Inferior parietal cortex (tissue), 1 donor: ENCODE results near the gene MSL3B.

Experiments used
- DNase-seq: peaks from one replicate; pipeline ENCODE4 v3.0.0-alpha.2; 2016; ENCODE audit errors: extremely low spot score

The MSL3B gene

DNA sequence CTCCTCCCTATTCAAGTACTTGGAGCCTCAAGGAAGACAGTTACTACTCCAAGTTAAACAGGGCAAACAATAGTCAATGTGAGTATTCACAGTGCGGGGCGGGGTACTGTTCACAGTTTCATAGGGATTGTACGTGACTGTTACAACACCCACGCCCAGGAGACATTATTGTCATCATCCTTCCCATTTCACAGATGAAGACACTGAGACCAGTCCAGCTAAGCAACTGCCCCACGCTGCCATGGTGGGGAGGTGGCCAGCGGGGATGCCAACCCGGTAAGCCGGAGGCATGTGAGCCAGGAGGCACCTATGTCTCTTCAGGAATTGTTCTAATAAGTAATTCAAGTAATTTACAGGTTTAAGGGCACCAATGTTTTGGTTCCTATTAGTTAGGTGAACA is 14.8 kb downstream of the MSL3B start:
- DNase-seq: no peak

DNA sequence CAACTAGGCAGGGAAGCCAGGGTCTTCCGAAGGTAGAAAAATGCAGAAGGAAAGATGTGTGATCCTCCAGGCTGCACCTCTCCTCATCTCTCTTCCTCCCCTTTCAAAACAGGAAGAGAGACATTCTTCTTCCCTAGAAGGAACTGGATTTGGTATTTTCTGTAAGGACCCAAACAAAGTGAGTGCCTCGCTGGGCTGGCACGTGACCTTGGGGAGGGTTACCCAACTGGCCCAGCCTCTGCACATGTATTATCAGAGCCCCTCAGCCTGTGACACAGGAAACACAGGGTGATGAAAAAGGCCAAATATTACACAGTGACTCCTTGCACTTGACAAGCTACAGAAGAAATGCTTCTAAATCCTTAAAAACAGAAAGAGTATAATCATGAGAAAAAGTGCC is 16.1 kb downstream of the MSL3B start:
- DNase-seq: no peak

DNA sequence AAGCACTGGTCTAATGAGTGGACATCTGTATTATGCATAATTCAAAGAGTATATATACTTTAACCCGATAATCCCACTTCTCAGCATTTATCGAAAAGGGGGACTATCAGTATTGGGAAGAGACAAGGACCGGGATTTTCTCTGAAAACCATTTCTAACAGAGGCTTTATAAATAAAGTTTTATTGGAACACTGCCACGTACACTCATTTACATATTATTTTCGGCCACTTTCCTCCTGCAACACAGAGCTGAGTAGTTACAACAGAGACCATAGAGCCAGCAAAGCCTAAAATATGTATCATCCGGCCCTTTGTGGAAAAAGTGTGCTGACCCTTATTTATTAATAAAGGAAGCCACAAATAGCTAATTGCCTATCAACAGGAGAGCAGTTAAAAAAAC is 17.0 kb downstream of the MSL3B start:
- no peak for DNase-seq

DNA sequence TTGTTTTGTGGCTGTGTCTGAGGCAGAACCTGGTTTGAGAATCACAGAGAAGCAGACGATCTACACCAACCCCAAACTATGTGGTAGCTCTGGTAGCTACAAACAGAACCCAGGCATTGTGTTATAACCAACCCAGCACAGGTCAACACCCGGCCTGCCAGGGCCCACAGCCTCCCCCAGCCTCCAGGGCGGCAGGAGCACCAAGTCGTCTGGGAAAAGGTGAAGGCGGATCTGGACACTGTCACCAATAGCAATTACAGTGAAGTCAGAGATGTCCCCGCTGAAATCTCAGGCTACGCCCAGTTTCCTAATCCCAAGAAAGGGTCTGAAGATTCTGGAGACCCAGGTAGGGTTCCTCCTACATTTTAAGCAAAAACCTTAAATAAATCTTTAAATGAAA is 17.4 kb downstream of the MSL3B start:
- DNase-seq: no peak

DNA sequence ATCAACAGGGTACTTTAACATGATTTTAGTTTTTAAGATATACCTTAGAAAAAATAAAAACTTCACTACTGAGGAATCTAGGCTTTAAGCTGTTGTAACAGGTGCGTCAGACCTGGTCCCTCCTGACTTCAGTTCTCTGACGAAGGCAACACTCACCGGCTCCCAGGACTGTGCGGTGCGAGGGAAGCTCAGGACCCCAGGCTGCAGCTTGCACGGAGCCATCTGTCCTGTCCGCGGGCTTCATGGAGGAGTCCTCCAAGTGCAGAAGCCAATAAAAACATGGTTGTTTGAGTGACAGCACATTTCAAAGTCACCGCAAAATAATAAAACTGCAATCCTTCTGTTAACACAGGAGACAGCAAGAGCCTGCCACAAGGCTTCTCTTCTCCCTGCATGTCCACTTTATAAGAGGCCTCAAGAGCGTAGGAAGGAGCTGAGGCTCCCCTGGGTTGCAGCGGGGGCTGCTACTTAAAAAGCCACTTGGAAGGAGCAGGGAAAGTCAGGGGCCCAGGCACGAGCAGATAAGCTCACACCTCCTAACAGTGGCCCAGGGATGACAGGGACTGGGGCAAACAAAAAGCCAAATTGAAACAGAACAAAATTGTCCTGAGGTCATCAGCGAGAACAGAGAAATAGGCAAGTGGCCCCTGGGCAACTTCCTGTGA is 18.4 kb downstream of the MSL3B start:
- DNase-seq: no peak

DNA sequence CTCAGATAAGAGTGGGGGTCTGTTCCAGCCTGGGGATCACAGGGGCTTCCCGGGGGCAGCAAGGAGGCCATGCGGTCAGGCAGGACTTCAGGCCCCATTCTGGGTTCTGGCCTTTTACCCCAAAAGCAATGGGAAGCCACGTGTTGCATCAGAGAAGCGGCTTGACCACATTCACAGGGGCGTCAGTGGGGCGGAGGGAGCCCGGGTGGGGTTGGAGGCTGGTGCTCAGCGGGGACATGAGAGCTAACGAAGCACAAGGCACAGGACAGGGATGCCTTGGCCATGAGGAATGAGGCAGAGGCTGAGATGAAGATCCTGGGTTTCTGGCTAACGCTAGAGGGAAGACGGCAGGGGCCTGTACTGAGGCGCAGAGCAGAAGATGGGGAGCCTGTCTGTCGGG is 19.9 kb downstream of the MSL3B start:
- DNase-seq: no peak

DNA sequence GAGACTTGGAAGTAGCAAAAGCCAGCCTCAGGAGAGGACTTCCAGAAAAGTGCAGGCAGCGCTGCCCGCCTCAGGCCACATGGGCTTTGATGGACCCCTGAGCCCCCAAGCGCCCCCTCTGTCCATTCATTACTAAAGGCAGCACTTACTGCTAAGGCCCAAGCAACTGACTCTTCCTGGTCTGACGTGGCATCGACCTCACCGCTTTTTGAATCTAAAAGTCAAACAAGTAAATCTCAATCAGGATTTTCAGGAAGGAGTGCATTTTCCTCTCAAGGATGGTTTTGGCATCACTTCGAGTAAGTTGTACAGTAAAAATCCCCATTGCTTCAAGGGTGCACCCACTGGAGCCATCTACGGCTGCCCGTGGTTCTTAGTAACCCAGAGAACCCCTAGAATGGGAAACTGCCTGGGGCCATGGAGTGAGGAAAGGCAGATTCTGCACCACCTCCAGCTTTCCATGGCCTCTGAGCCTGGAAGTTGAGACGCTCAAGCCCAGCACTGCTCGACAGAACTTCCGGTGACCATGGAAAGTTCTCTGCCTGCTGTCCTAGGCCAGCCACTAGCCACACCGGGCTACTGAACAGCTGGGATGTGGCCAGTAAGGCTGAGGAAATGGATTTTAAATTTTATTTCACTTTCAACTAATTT is 20.8 kb downstream of the MSL3B start:
- no peak for DNase-seq

DNA sequence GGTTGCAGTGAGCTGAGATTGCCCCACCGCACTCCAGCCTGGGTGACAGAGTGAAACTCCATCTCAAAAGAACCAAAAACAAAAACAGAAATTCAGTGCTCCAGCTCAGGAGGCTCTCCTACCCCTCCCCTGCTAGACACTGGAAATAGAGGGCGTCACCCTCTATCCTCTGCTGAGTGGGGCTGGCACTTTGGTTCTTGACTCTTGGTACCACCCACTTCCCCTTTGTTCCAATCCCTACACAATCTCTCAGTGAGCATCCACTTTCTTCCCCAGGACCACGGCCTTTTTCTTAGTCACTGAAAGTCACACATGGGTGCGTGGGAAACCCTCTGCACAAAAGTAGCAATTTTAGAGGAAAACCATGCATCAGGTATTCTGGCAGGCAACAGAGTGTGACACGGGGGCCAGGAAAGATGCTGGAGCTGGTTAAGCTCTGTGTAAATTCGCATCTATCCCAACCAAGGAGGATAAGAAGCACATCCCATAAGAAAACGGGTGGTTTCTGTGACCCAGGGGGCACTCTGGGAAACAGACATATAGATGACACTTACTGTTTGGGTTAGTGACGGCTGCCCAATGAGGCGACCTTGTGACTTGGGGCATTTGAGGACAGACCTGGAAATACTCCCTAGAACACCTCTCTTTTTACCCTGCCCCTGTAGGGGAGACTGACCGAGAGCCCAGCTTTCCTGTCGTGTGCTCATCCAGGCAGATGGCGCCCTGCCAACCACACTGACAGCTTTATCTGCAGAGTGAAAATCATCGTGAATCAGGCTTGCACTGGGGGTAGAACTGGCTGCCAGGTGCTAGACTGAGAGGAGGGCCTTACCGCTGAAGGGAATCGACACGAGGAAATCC is 21.6 kb downstream of the MSL3B start:
- DNase-seq: no peak

DNA sequence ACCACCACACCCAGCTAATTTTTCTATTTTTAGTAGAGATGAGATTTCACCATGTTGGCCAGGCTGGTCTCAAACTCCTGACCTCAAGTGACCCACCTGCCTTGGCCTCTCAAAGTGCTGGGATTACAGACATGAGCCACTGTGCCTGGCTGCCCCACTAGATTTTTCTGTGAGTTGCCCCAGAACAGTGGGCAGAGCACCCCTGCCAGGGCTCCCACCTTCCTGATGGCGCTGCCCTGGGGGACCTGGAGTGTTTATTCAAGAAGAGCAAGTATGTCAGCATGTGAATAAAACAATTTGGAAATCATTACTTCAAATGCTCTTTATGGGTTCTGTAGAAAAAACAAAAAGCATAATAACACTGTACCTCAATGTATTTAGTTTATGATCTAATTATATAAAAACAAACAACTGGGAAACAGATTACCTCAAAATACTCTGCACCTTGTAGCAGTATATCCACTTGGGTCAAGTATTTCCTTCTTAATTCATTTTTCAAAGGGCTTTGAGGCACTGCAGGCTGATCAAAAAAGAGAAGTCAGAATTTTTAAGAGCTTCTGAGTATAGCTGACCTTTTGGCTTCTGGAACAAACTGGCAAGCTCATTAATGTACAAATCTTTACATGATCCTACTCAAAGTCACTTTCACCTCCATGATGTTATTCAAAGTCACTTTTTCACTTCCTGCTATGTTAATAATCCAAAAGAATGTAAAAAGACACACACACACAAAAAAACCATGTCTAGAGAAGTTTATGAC is 22.7 kb downstream of the MSL3B start:
- DNase-seq: no peak

DNA sequence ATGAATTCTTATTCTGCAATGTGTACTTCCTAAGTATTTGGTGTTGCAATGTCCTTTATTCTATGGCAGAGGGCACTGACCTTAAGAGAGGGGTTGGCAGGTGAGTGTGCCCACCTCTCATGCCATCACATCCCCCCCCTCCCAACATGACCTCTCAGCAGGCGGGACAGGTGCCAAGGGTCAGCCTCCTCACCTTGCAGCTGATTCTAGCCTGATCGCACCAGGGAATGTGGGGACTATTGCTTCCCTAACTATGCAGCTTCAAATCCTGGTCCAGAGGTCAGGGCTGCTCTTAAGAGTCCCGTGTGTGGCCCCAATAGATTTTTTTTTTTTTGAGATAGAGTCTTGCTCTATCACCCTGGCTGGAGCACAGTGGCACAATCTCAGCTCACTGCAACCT is 23.4 kb downstream of the MSL3B start:
- no peak for DNase-seq

DNA sequence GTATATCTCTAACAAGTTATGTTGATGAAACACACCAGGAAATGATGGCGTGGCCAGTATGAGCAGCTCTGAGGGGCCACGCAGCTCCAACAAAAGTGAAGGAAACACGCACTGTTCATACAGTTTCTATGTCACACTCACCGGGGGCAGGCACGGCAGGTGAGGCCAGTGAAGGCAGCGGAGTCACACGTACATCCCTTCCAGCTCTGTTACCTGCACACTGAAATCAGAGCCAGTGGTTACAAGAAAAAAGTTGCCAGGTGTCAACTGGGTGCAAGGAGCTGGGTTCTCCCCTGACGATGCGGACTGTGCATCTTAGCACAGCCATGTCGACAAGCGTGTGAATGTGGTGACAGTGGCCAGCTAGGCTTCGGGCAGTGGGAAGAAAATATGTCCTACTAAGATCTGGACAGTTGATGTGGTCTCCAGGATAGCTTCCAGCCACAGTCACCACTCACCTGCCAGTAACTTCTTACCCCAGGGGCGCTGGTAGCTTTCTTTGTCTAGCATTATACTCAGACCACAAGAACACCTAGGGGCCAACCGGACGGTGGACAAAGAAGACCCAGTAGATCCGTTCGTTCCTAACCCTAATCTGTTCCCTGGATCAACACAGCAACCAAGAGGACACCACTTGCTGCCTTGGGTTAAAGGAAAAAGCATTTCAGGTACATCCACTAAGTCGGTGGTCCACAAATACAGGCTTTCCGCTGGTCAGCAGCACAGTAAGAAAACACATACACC is 23.9 kb downstream of the MSL3B start:
- no peak for DNase-seq

DNA sequence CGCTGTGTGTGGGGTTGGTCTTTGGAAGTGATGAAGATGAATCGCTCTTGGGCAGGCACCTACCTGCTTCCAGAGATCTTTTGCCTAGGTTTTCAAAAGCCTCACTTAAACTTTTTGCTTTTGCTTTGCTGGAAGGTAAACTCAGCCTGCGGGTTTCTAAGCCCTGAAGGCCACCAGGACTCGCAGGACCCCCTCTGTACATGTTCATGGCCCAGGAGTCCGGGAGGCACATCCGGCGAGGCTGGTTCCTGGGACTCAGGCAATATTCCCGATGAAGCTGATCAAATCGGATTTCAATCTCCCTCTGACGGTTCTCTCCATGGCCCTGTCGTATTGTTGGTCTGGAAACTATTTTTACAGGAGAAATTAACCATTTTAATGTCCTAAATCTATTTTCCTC is 27.0 kb downstream of the MSL3B start:
- no peak for DNase-seq

DNA sequence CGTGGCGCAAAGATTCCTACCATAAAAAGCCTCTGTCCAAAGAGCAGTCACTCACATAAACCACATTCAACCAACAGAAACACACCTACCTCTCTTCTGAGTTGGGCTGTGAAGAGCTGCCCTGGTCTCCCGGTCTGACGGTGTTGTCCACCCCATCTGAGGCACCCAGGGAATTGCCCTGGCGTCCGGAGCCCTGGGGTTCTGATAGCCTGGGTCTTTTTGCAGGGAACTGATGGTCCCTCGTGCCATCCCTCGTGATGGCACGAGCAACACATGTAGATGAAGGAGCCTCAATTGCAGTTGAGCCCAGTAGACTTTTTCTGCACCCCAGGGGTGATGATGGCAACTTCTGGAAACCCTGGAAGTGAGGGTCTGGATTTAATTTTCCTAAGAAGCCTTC is 27.7 kb downstream of the MSL3B start:
- DNase-seq: no peak

DNA sequence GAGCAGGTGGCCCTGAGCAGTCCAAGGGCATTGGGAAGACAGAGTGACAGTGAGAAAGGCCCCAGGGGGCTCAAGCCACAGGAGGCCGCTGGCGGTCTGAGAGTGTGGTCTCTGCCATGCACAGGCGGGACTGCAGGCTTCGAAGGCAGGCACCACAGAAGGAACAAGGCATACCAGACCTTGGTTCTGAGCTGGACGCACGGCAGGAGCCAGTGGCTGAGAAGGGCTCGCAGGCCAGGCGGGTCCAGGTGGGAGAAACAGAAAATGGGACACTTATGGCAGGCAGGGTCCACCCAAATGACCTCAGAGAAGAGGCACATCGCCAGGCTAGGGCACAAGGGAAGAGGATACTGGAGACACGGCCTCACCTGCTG is 28.8 kb downstream of the MSL3B start:
- DNase-seq: no peak

DNA sequence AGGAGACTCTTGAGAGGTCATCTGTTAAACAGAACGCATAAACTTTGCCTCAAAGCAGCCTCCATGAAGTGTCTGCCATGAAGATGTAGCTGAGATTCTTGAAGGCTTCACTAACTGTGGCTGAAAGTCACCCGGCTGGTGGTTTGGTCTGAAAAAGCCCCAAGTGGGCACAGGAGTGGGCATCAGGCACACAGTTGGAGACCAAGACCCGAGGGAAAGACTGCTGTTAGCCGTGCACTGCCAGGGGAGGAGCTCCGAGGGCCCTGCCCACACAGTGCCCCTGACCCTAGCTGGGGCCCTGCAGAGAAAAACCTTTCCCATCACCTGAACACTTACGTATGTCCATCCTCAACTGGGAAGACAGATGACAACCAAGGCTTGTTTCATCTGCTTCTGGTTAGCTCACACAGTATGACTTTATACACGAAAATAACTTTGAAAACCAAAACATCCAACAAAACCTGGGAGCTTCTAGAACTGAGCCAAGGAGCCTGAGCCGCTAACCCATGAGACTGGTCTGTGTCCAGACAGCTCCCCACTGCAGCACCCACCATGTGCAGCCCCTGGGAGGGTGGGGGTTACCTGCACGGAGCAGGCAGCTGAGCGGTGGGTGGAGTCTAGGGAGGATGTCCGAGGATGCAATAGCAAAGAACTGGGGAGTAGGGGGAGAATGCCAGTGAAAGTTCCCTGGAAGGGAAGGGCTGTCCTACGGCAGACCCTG is 29.3 kb downstream of the MSL3B start:
- no peak for DNase-seq

DNA sequence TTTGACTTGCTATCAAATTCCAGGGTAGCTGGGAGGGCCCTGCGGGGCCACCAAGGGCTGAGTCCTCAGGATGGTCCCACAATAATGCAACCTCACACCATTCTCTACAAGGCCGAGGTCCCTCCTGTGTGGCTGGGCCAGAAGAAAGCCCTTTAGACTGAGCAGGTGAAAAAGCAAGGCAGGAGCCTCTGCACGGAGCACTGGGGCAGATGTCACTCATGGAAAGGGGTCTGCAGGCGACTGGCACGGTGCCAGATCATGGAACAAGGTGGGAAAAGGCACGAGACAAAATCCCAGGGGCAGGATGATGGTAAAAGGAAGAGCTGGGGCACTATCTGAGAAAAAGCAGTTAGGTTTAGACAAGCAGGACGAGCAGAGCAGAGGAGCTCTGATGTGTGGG is 29.9 kb downstream of the MSL3B start:
- DNase-seq: no peak

DNA sequence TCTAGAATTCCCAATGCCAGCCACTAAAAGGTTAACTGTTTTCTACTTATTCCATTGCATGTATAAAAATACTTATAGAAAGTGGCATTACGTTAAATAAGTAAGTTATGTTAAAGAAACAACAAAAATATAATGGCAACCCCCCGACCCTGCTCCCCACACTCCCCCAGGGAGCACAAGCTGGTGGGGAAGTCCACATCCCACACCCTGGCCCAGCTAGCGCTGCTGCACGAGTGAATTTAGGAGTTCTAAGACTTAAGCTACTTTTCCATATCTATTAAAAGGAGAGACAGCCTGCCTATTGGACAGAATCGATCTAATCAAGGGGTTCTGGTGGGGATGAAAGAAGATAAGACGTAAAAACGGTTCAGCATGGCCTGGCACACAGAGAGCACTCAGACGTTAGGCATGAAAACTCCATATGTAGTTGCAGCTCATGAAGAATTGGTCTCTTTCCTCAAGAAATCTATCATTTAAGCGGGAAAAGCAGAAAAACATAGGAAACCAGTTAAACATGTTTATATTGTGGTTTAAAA is 30.4 kb downstream of the MSL3B start:
- no peak for DNase-seq

DNA sequence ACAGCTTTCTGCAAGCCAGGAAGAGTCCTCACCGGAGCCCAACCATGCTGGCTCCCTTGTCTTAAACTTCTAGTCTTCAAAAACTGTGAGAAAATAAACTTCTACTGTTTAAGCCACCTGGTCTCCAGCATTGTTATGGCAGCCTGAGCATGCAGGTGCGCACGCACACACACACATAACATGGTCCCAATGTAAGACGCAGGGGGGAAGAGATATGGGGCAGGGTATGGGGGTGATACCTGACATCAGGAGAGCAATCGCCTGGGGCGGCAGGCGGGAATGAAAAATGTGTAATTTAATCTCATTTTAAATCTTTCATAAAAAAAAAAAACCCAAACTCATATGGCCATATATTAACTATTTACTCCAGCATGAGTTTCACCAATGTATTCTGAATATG is 31.8 kb downstream of the MSL3B start:
- DNase-seq: no peak

DNA sequence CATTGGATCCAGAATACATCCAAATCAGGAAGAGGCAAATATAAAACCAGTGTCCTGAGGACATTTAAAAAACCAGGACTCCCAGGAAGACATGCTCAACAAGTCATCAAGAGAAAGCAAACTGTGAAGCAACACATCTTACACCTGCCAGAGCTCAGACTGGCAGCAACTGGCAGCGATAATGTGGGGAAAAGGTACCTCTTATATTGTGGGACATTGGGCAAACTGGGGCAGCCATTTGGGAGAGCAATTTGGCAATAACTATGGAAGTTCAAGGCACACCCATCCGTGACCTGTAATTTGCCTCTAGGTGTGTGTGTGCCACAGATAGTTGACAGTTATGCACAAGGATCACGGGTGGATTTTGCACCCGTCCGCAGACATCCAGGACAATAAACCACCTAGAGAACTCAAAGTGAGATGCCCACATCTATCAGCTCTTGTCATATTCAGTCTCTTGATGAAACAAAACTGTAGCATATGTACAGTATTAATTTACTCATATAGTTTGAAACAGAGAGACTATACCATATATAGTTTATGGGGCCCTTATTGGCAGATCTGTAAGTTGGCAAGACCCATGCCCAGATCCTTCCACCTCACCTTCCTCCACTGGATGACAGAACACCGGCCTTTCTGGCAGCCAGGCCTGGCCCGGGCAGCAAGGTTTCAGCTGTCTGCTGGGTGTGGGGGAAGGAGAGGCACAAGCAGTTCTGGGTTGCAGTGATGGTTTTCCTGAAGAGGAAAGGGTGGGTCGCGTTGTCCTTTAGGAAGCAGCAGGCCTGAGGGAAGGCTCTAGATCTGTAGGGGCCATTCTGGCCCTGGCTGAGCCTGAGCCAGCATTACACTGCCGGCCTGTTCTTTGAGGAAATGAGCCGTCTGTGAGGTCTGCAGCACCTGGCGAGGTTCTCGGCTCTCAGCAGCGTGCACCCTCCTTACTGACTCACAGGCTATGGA is 32.7 kb downstream of the MSL3B start:
- DNase-seq: no peak
